Measurements from ENCODE around the gene RRBP1.

RRBP1 gene

GRCh38 chr20:17701826-17702225 is 19.8 kb upstream of the RRBP1 start:
- no peaks in the 10 kb centered on the region for H3K27me3 ChIP-seq (replicated peaks; ENCODE audit: insufficient read depth, low read length)
- H3F3A ChIP-seq (ENCODE audit: insufficient read depth, low read length), result no peaks in the 10 kb centered on the region
- no peaks in the 10 kb centered on the region for H3K79me2 ChIP-seq (ENCODE audit: low read length)
- peaks cover 9% of the 10 kb centered on the region for H3K4me1 ChIP-seq (ENCODE audit: low read length)
- no peaks in the 10 kb centered on the region for H4K20me1 ChIP-seq (ENCODE audit: insufficient read depth, low read length)
- H3K4me2 ChIP-seq (ENCODE audit: low read depth, low read length), result no peak overlapping the region
- H3K9me3 ChIP-seq (replicated peaks; ENCODE audit: insufficient read depth, low read length), result no peaks in the 10 kb centered on the region
- no peak for DNase-seq
- no peaks in the 10 kb centered on the region for H3K36me3 ChIP-seq (replicated peaks; ENCODE audit: insufficient read depth, low read length)
- no peaks in the 10 kb centered on the region for H3K9me2 ChIP-seq (replicated peaks; ENCODE audit: insufficient read depth, low read length)
- no peak for TF ChIP-seq CTCF (IDR thresholded peaks at IDR 0.05; ENCODE audit: low read length)
- no peak for TF ChIP-seq EZH2 (optimal IDR thresholded peaks at IDR 0.05; ENCODE audit: low read depth, low read length)
- no peak for TF ChIP-seq EZH2phosphoT487 (IDR thresholded peaks at IDR 0.05; ENCODE audit: low read length)
- H3K27ac ChIP-seq (ENCODE audit: low read length), result no peak overlapping the region
- H3K9ac ChIP-seq (ENCODE audit: low read length), result no peak overlapping the region
- H2AFZ ChIP-seq (ENCODE audit: low read length), result no peak overlapping the region
- no peak overlapping the region for H3K4me3 ChIP-seq (ENCODE audit: low read length)

- H3K27ac ChIP-seq (ENCODE audit: low read length), result no peak overlapping the region
- no peaks in the 10 kb centered on the region for H3K9me2 ChIP-seq (replicated peaks; ENCODE audit: insufficient read depth, low read length)
- H2AFZ ChIP-seq (ENCODE audit: low read length), result no peak overlapping the region
- H3K4me1 ChIP-seq (ENCODE audit: low read length), result peaks cover 9% of the 10 kb centered on the region
- H3F3A ChIP-seq (ENCODE audit: insufficient read depth, low read length), result no peaks in the 10 kb centered on the region
- H3K36me3 ChIP-seq (replicated peaks; ENCODE audit: insufficient read depth, low read length), result no peaks in the 10 kb centered on the region
- no peaks in the 10 kb centered on the region for H4K20me1 ChIP-seq (ENCODE audit: insufficient read depth, low read length)
- H3K4me2 ChIP-seq (ENCODE audit: low read depth, low read length), result no peak overlapping the region
- H3K27me3 ChIP-seq (replicated peaks; ENCODE audit: insufficient read depth, low read length), result no peaks in the 10 kb centered on the region
- no peak overlapping the region for H3K9ac ChIP-seq (ENCODE audit: low read length)
- DNase-seq, result no peak
- no peaks in the 10 kb centered on the region for H3K79me2 ChIP-seq (ENCODE audit: low read length)
- TF ChIP-seq CTCF (IDR thresholded peaks at IDR 0.05; ENCODE audit: low read length) (no peak), EZH2phosphoT487 (IDR thresholded peaks at IDR 0.05; ENCODE audit: low read length) (no peak), EZH2 (optimal IDR thresholded peaks at IDR 0.05; ENCODE audit: low read depth, low read length) (no peak)
- H3K9me3 ChIP-seq (replicated peaks; ENCODE audit: insufficient read depth, low read length), result no peaks in the 10 kb centered on the region
- H3K4me3 ChIP-seq (ENCODE audit: low read length), result no peak overlapping the region
Measured at GRCh38 chr20:17700637-17701036, 18.6 kb upstream of the RRBP1 start.

- peaks cover 9% of the 10 kb centered on the region for H3K4me1 ChIP-seq (ENCODE audit: low read length)
- DNase-seq, result no peak
- H3K27me3 ChIP-seq (replicated peaks; ENCODE audit: insufficient read depth, low read length), result no peaks in the 10 kb centered on the region
- no peak within 1 kb of the TSS for H3K27ac ChIP-seq (ENCODE audit: low read length)
- H3K9me3 ChIP-seq (replicated peaks; ENCODE audit: insufficient read depth, low read length), result no peaks in the 10 kb centered on the region
- H3K9ac ChIP-seq (ENCODE audit: low read length), result no peak within 1 kb of the TSS
- H4K20me1 ChIP-seq (ENCODE audit: insufficient read depth, low read length), result no peaks in the 10 kb centered on the region
- no peak within 1 kb of the TSS for H2AFZ ChIP-seq (ENCODE audit: low read length)
- H3K4me3 ChIP-seq (ENCODE audit: low read length), result no peak within 1 kb of the TSS
- TF ChIP-seq EZH2phosphoT487 (IDR thresholded peaks at IDR 0.05; ENCODE audit: low read length) (no peak), EZH2 (optimal IDR thresholded peaks at IDR 0.05; ENCODE audit: low read depth, low read length) (no peak), CTCF (IDR thresholded peaks at IDR 0.05; ENCODE audit: low read length) (no peak)
- H3K4me2 ChIP-seq (ENCODE audit: low read depth, low read length), result no peak within 1 kb of the TSS
- no peaks in the 10 kb centered on the region for H3F3A ChIP-seq (ENCODE audit: insufficient read depth, low read length)
- no peaks in the 10 kb centered on the region for H3K36me3 ChIP-seq (replicated peaks; ENCODE audit: insufficient read depth, low read length)
- no peaks in the 10 kb centered on the region for H3K79me2 ChIP-seq (ENCODE audit: low read length)
- H3K9me2 ChIP-seq (replicated peaks; ENCODE audit: insufficient read depth, low read length), result no peaks in the 10 kb centered on the region
Measured at GRCh38 chr20:17699931-17700351, 17.9 kb upstream of the RRBP1 start, which contains the start of gene BANF2. TSS of gene BANF2 (plus strand) at chr20:17699966. CDS start at chr20:17725026, 25,060 bp downstream.
